ENCODE data around the gene TIGAR.

Gene TIGAR

DNA sequence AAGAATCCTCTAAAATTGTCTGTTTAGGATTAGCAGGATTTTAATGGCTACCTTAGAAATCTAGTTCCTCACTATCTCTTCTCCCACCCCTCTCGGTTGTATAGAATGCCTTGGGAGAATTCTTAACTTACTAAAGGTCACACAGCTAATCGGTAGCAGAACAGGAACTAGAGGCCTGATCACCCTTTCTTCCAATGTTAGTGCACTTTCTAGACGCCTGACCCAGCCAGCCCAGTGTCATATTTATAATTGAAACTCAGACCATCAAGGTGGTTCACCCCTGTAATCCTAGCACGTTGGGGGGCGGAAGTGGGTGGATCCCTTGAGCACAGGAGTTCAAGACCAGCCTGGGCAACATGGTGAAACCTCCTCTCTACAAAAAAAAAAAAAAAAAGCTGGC, 1.7 kb downstream of the TIGAR start:
- TF ChIP-seq, protein P1, sequence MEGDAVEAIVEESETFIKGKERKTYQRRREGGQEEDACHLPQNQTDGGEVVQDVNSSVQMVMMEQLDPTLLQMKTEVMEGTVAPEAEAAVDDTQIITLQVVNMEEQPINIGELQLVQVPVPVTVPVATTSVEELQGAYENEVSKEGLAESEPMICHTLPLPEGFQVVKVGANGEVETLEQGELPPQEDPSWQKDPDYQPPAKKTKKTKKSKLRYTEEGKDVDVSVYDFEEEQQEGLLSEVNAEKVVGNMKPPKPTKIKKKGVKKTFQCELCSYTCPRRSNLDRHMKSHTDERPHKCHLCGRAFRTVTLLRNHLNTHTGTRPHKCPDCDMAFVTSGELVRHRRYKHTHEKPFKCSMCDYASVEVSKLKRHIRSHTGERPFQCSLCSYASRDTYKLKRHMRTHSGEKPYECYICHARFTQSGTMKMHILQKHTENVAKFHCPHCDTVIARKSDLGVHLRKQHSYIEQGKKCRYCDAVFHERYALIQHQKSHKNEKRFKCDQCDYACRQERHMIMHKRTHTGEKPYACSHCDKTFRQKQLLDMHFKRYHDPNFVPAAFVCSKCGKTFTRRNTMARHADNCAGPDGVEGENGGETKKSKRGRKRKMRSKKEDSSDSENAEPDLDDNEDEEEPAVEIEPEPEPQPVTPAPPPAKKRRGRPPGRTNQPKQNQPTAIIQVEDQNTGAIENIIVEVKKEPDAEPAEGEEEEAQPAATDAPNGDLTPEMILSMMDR (IDR thresholded peaks at IDR 0.05; ENCODE audit: insufficient read depth, low read length, poor library complexity, severe bottlenecking): no peak
- Histone ChIP-seq H3K36me3 (ENCODE audit: control insufficient read depth, insufficient read depth, low read length) (peaks cover 2% of the 10 kb centered on the region), H3K4me3 (replicated peaks; ENCODE audit: low read depth, low read length) (peak overlapping the region; percentile 68), H3K27me3 (replicated peaks; ENCODE audit: control insufficient read depth, insufficient read depth, low read length) (no peaks in the 10 kb centered on the region)
- DNase-seq (ENCODE audit: extremely low read depth, insufficient read length): peak; percentile 32

DNA sequence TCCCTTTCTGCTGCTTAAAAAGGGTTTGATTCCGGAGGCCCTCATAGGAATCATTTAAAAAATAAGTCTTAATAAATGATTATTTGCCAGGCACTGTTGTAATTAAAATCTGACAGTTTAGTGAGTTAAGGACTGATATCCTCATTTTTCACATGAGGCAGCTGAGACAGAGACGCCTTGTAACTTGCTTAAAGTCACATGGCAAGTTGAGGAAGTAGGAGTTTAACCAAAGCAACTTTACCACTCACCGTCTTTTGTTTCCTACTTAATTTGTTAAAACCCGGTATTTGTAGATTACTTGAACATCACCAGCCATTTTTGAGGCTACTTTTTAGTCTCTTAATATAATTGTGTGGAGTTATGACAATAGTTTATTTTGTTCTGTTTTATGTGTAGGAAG, 2.4 kb downstream of the TIGAR start:
- H3K36me3 ChIP-seq (ENCODE audit: control insufficient read depth, insufficient read depth, low read length): peaks cover 2% of the 10 kb centered on the region
- TF ChIP-seq, protein P1 (IDR thresholded peaks at IDR 0.05; ENCODE audit: insufficient read depth, low read length, poor library complexity, severe bottlenecking): no peak
- H3K27me3 ChIP-seq (replicated peaks; ENCODE audit: control insufficient read depth, insufficient read depth, low read length): no peaks in the 10 kb centered on the region
- H3K4me3 ChIP-seq (replicated peaks; ENCODE audit: low read depth, low read length): peak overlapping the region; percentile 68
- no peak for DNase-seq (ENCODE audit: extremely low read depth, insufficient read length)

DNA sequence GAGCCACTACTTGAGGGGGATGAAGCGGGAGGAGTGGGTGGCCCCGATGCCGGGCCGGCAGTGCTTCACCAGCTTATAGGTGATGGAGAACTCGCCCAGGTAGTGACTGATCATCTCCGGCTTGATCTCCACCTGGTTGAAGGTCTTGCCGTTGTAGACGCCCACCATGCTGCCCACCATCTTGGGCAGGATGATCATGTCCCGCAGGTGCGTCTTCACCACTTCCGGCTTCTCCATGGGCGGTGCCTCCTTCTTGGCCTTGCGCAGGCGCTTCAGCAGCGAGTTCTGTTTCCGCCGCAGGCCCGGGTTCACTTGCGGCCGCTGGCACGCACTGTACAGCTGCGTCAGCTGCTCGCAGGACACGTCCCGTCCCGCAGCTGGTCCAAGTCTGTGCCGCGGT, 3.4 kb downstream of the TIGAR start:
- no peak for DNase-seq (ENCODE audit: extremely low read depth, insufficient read length)
- no peak overlapping the region for H3K4me3 ChIP-seq (replicated peaks; ENCODE audit: low read depth, low read length)
- TF ChIP-seq, protein P1 (IDR thresholded peaks at IDR 0.05; ENCODE audit: insufficient read depth, low read length, poor library complexity, severe bottlenecking): no peak
- peaks cover 2% of the 10 kb centered on the region for H3K36me3 ChIP-seq (ENCODE audit: control insufficient read depth, insufficient read depth, low read length)
- H3K27me3 ChIP-seq (replicated peaks; ENCODE audit: control insufficient read depth, insufficient read depth, low read length): no peaks in the 10 kb centered on the region

DNA sequence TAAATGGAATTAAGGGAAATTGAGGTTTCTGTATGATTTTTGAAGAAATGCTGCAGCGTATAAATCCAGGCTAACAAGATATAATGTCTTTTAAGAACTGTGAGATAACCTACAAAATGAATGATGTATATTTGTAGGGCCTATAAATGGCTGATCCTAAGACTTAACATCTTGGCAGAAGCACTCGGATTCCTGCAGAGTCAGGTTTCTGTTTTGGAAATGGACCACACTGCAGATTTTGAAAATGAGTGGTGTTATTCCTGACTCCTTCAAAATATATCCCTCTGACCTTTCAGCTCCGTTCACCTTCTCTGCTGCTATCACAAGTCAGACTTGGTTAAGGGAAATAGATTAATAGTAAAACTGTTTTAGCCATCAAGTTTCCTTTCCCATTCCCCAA, 5.0 kb downstream of the TIGAR start:
- TF ChIP-seq, protein P1 (IDR thresholded peaks at IDR 0.05; ENCODE audit: insufficient read depth, low read length, poor library complexity, severe bottlenecking): no peak
- no peak for DNase-seq (ENCODE audit: extremely low read depth, insufficient read length)
- H3K27me3 ChIP-seq (replicated peaks; ENCODE audit: control insufficient read depth, insufficient read depth, low read length): no peaks in the 10 kb centered on the region

DNA sequence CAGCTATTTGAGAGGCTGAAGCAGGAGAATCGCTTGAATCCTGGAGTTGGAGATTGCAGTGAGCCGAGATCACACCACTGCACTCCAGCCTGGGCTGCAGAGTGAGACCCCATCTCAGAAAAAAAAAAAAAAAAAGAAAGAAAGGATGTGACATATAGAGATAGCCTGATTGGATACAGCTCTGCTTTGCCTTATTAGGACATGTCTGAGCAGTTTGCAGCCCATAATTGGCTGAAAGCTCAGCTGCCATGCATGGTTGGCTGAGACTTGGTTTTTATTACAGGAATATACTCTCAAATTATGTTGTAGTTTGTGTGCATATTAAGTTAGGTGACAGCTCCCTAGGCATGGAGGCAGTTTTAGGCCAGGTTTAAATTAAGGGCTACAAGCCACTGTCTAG, 6.3 kb downstream of the TIGAR start:
- Histone ChIP-seq H3K36me3 (ENCODE audit: control insufficient read depth, insufficient read depth, low read length) (peaks cover 7% of the 10 kb centered on the region), H3K4me3 (replicated peaks; ENCODE audit: low read depth, low read length) (no peak overlapping the region), H3K27me3 (replicated peaks; ENCODE audit: control insufficient read depth, insufficient read depth, low read length) (no peaks in the 10 kb centered on the region)
- TF ChIP-seq, protein P1 (IDR thresholded peaks at IDR 0.05; ENCODE audit: insufficient read depth, low read length, poor library complexity, severe bottlenecking): no peak
- DNase-seq (ENCODE audit: extremely low read depth, insufficient read length): no peak

More for the DNA sequence above, 5.0 kb downstream of the TIGAR start:
- no peak overlapping the region for H3K4me3 ChIP-seq (replicated peaks; ENCODE audit: low read depth, low read length)
- H3K36me3 ChIP-seq (ENCODE audit: control insufficient read depth, insufficient read depth, low read length): peaks cover 5% of the 10 kb centered on the region

DNA sequence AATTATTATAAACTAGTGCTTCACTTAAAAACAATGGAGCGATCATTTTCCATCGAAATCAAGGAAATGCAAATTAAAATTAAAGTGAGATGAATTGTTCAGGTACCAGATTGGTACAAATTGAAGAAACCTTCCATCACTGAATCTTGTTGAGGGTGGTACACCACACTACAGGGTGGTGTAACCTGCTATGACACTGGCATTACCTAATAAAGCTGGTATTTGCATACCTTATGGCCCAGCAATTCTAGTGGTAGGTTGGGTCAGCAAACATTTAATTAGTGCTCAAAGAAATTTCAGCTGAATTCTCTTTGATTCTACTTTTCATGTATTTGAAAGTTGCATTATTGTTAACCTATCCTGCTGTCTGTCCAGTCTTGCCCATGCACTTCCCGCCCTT, 9.2 kb downstream of the TIGAR start:
- Histone ChIP-seq H3K4me3 (replicated peaks; ENCODE audit: low read depth, low read length) (no peak overlapping the region), H3K27me3 (replicated peaks; ENCODE audit: control insufficient read depth, insufficient read depth, low read length) (no peaks in the 10 kb centered on the region), H3K36me3 (ENCODE audit: control insufficient read depth, insufficient read depth, low read length) (peaks cover 9% of the 10 kb centered on the region)
- TF ChIP-seq, protein P1 (IDR thresholded peaks at IDR 0.05; ENCODE audit: insufficient read depth, low read length, poor library complexity, severe bottlenecking): no peak
- no peak for DNase-seq (ENCODE audit: extremely low read depth, insufficient read length)
